K562 (cell line): ENCODE results near the gene SURF6. TPM values are rescaled to one million over a fixed set of nuclear protein-coding genes. Genes with fewer than 3 reads are reported as not detected.

Source experiments
- ELF4 ChIP-seq: fragments of 450-650 bp; formaldehyde crosslinking; IDR thresholded peaks from 2 replicates; pipeline ENCODE4 v1.4.0; 2022; ENCODE audit warnings: missing genetic modification characterization
- EZH2 ChIP-seq: IDR thresholded peaks from 2 replicates; pipeline ENCODE4 v1.6.1; 2012; ENCODE audit warnings: low read depth, mild to moderate bottlenecking, inconsistent platforms, low read length, borderline replicate concordance
- HDAC2 ChIP-seq: fragments of 450-650 bp; IDR thresholded peaks from 2 replicates; pipeline ENCODE4 v1.6.1; 2016; ENCODE audit warnings: mild to moderate bottlenecking
- JUNB ChIP-seq: fragments of 450-650 bp; formaldehyde crosslinking; conservative IDR thresholded peaks from 2 replicates; pipeline ENCODE4 v1.4.0; 2020; ENCODE audit warnings: mild to moderate bottlenecking
- MCM5 ChIP-seq: fragments of 450-650 bp; IDR thresholded peaks from 2 replicates; pipeline ENCODE4 v1.6.1; 2016; ENCODE audit warnings: low read depth
- NCOA1 ChIP-seq: fragments of 450-650 bp; IDR thresholded peaks from 2 replicates; pipeline ENCODE4 v1.6.1; 2016; ENCODE audit warnings: low read depth
- POLR2H ChIP-seq: IDR thresholded peaks from 2 replicates; pipeline ENCODE4 v1.6.1; 2016; ENCODE audit warnings: missing genetic modification characterization, low read depth, mild to moderate bottlenecking, control low read depth, missing compliant biosample characterization, moderate library complexity
- RBM15 ChIP-seq: fragments of 200-400 bp; formaldehyde crosslinking; IDR thresholded peaks from 2 replicates; pipeline ENCODE4 v1.6.1; 2018; ENCODE audit warnings: mild to moderate bottlenecking, low read length, moderate library complexity; ENCODE audit not compliant: insufficient read depth
- TRIM28 ChIP-seq: fragments of 450-650 bp; IDR thresholded peaks from 2 replicates; pipeline ENCODE4 v1.6.1; 2017
- ZNF212 ChIP-seq: fragments of 450-650 bp; formaldehyde crosslinking; IDR thresholded peaks from 2 replicates; pipeline ENCODE4 v1.4.0; 2020; ENCODE audit warnings: mild to moderate bottlenecking
- ZNF311 ChIP-seq: fragments of 250-450 bp; sonication (Bioruptor Pico); IDR thresholded peaks from 2 replicates; pipeline ENCODE4 v1.4.0; 2020; ENCODE audit warnings: mild to moderate bottlenecking, moderate library complexity
- polyA plus RNA-seq, 8 experiments: library from polyadenylated mRNA; depleted of rRNA in 4 of 8; stranded (reverse) in 5 of 8; unstranded in 3 of 8; fragments of >200 nt; fragmentation: Nextera tagmentation in 2 of 8; fragmentation: Illumina TruSeq in 1 of 8; extraction: Ambion mirVana in 2 of 8; extraction: Trizol in 1 of 8; gene quantifications; 2 replicates each; pipeline versions ENCODE4 v1.2.1 to v1.2.3, GENCODE V29; 2011 to 2014; ENCODE audit warnings: inconsistent platforms in 1 of 8, missing spikeins in 1 of 8
- total RNA-seq, 7 experiments: library from RNA; depleted of rRNA in 6 of 7; stranded (reverse); fragments of >200 nt in 6 of 7; fragmentation: Illumina TruSeq in 2 of 7; extraction: Trizol in 2 of 7; gene quantifications; 2 replicates each; pipeline versions ENCODE4 v1.2.1 to v1.2.3, GENCODE V29; 2011 to 2021; ENCODE audit warnings: low replicate concordance in 1 of 7
- TF ChIP-seq, protein P1 (sequence below): fragments of 250-450 bp; sonication (Bioruptor Pico); IDR thresholded peaks from 2 replicates; pipeline ENCODE4 v1.4.0; 2020
- TF ChIP-seq, protein P2 (sequence below): fragments of 250-450 bp; sonication (Bioruptor Pico); IDR thresholded peaks from 2 replicates; pipeline ENCODE4 v1.5.1; 2021; ENCODE audit warnings: mild to moderate bottlenecking
- TF ChIP-seq, protein P3 (sequence below), 2 experiments: IDR thresholded peaks in 1 of 2; conservative IDR thresholded peaks in 1 of 2; 2 replicates each; pipeline ENCODE4 v1.6.1; 2016; ENCODE audit warnings: low read depth in 2 of 2, mild to moderate bottlenecking in 1 of 2, missing compliant biosample characterization in 1 of 2, missing genetic modification characterization in 1 of 2, moderate library complexity in 1 of 2
- TF ChIP-seq, protein P4 (sequence below): sonication (generic); formaldehyde crosslinking; IDR thresholded peaks from 2 replicates; pipeline ENCODE4 v1.8.0; 2022; ENCODE audit warnings: mild to moderate bottlenecking, missing genetic modification reagents, borderline replicate concordance

Gene SURF6
- total and polyA plus RNA-seq, 9 of the 15 experiments (the other 6 are each of a cell fraction or from before 2014, with no cell fraction given), result 1.4 to 68.3 (median 14.7) TPM

DNA sequence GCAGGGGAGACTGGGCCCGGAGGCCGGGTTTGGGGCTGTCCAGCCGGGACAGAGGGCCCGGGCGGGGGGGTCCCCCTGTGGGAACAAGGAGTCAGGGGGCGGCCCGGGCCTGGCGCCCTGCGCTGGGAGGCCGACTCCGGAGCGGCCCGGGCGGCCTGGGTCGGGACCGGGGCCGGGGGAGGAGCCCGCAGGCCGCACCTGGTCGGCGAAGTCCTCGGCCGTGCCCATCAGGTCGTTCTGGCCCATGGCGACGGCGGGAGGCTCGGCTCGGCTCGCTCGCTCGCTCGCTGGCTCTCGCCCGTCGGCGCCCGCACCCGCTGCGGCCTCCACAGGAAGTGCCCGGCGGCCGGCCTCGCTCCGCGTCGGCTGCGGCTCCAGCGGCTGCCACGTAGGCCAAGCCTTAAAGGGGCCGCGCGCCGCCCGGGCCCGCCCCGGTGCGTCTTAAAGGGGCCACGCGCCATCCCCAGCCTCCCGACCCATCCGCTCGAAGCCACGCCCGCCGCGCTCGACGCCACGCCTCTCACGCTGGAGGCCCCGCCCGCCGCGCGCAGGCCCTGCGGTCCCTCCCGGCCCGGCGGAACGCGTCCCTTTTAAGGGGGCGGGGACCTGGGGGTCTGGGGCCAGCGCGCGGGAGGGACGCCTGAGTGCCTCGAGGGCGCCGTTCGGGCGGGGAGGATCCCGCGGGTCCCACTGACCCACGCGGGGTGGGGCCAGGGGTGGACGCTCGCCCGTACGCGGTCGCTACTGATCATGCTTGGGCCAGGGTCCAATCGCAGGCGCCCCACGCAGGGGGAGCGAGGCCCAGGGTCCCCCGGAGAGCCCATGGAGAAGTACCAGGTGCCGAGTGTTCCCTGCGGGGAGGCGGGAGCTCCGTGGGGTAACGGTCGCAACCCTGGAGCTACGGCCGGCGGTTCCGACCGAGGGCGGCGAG, 40.0 kb upstream of the SURF6 start, which contains the start of the genes STKLD1 and SURF4 (continued):
- TF ChIP-seq, protein P1, sequence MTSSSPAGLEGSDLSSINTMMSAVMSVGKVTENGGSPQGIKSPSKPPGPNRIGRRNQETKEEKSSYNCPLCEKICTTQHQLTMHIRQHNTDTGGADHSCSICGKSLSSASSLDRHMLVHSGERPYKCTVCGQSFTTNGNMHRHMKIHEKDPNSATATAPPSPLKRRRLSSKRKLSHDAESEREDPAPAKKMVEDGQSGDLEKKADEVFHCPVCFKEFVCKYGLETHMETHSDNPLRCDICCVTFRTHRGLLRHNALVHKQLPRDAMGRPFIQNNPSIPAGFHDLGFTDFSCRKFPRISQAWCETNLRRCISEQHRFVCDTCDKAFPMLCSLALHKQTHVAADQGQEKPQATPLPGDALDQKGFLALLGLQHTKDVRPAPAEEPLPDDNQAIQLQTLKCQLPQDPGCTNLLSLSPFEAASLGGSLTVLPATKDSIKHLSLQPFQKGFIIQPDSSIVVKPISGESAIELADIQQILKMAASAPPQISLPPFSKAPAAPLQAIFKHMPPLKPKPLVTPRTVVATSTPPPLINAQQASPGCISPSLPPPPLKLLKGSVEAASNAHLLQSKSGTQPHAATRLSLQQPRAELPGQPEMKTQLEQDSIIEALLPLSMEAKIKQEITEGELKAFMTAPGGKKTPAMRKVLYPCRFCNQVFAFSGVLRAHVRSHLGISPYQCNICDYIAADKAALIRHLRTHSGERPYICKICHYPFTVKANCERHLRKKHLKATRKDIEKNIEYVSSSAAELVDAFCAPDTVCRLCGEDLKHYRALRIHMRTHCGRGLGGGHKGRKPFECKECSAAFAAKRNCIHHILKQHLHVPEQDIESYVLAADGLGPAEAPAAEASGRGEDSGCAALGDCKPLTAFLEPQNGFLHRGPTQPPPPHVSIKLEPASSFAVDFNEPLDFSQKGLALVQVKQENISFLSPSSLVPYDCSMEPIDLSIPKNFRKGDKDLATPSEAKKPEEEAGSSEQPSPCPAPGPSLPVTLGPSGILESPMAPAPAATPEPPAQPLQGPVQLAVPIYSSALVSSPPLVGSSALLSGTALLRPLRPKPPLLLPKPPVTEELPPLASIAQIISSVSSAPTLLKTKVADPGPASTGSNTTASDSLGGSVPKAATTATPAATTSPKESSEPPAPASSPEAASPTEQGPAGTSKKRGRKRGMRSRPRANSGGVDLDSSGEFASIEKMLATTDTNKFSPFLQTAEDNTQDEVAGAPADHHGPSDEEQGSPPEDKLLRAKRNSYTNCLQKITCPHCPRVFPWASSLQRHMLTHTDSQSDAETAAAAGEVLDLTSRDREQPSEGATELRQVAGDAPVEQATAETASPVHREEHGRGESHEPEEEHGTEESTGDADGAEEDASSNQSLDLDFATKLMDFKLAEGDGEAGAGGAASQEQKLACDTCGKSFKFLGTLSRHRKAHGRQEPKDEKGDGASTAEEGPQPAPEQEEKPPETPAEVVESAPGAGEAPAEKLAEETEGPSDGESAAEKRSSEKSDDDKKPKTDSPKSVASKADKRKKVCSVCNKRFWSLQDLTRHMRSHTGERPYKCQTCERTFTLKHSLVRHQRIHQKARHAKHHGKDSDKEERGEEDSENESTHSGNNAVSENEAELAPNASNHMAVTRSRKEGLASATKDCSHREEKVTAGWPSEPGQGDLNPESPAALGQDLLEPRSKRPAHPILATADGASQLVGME, result no peak
- TF ChIP-seq JUNB (CRISPR knock-in tag) (no peak), NCOA1 (no peak), HDAC2 (no peak), MCM5 (no peak), POLR2H (tag) (peak; percentile 74; the same call in 1 of the 2 replicates), ZNF212 (CRISPR knock-in tag) (no peak), TRIM28 (no peak), ZNF311 (CRISPR knock-in tag) (no peak), EZH2 (no peak), RBM15 (no peak), ELF4 (CRISPR knock-in tag) (no peak)
- TF ChIP-seq, protein P2, sequence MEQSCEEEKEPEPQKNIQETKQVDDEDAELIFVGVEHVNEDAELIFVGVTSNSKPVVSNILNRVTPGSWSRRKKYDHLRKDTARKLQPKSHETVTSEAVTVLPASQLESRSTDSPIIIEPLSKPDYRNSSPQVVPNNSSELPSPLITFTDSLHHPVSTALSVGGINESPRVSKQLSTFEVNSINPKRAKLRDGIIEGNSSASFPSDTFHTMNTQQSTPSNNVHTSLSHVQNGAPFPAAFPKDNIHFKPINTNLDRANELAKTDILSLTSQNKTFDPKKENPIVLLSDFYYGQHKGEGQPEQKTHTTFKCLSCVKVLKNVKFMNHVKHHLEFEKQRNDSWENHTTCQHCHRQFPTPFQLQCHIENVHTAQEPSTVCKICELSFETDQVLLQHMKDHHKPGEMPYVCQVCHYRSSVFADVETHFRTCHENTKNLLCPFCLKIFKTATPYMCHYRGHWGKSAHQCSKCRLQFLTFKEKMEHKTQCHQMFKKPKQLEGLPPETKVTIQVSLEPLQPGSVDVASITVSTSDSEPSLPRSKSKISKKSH, result no peak
- TF ChIP-seq, protein P3, sequence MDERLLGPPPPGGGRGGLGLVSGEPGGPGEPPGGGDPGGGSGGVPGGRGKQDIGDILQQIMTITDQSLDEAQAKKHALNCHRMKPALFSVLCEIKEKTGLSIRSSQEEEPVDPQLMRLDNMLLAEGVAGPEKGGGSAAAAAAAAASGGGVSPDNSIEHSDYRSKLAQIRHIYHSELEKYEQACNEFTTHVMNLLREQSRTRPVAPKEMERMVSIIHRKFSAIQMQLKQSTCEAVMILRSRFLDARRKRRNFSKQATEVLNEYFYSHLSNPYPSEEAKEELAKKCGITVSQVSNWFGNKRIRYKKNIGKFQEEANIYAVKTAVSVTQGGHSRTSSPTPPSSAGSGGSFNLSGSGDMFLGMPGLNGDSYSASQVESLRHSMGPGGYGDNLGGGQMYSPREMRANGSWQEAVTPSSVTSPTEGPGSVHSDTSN (CRISPR knock-in tag; IDR thresholded peaks at IDR 0.05; ENCODE audit: low read depth), result no peak
- TF ChIP-seq, protein P3 (tag; conservative IDR thresholded peaks at IDR 0.05; ENCODE audit: low read depth), result no peak
- TF ChIP-seq, protein P4, sequence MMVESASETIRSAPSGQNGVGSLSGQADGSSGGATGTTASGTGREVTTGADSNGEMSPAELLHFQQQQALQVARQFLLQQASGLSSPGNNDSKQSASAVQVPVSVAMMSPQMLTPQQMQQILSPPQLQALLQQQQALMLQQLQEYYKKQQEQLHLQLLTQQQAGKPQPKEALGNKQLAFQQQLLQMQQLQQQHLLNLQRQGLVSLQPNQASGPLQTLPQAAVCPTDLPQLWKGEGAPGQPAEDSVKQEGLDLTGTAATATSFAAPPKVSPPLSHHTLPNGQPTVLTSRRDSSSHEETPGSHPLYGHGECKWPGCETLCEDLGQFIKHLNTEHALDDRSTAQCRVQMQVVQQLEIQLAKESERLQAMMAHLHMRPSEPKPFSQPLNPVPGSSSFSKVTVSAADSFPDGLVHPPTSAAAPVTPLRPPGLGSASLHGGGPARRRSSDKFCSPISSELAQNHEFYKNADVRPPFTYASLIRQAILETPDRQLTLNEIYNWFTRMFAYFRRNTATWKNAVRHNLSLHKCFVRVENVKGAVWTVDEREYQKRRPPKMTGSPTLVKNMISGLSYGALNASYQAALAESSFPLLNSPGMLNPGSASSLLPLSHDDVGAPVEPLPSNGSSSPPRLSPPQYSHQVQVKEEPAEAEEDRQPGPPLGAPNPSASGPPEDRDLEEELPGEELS (CRISPR knock-in tag), result 0 out of 2 replicates have a peak, but pooled peaks have one; percentile 88
